T-cell (primary cell): Measurements from ENCODE around the gene NT5C3A. TPM values are rescaled to one million over a fixed set of nuclear protein-coding genes. Genes with fewer than 3 reads are reported as not detected.

Source experiments
- total RNA-seq, 35 experiments: library from RNA in 6 of 35; stranded (reverse) in 6 of 35; fragments of 120-200 nt in 1 of 35; gene quantifications; one replicate each; pipeline versions ENCODE4 v1.2.1 to v1.2.4 and lab custom pipeline; 2013 to 2026

NT5C3A gene
- total RNA-seq, 5 donors from 2014 or later (not counting 1 experiment from before 2014, with no cell fraction given): 31.1 to 41.1 (median 38.0) TPM

Other genes starting within 250 kb of the NT5C3A start
- 100 to 1,000 TPM in 1 of 5 donors, 10 to 100 TPM in 4; 46.5 to 108 (median 55.2) TPM for gene KBTBD2, start 171.0 kb downstream of the NT5C3A start, total RNA-seq
- gene FKBP9, start 105.3 kb downstream of the NT5C3A start, total RNA-seq: 1 to 10 TPM in 3 of 5 donors, not detected in 2; 1.1 to 1.9 (median 1.6) TPM
- 10 to 100 TPM; 14.7 to 18.3 (median 17.0) TPM for gene RP9, start 46.6 kb upstream of the NT5C3A start, total RNA-seq
- gene BBS9, start 66.8 kb upstream of the NT5C3A start, total RNA-seq: 10 to 100 TPM; 18.5 to 28.8 (median 20.9) TPM